Neural cell (in vitro differentiated cells): Measurements from ENCODE around the gene OR4K15. TPM values are rescaled to one million over a fixed set of nuclear protein-coding genes. Genes with fewer than 3 reads are reported as not detected.

Experiments used
- H2AFZ ChIP-seq: fragments of 200-600, 300-800 bp; sonication (generic), shearing (Covaris generic); 2 replicates; pipeline ENCODE4 v1.6.0; 2014; ENCODE audit warnings: low read depth, mild to moderate bottlenecking, antibody characterized with exemption, low read length, moderate library complexity
- H3F3A ChIP-seq: fragments of 200-600 bp; shearing (Covaris generic); 2 replicates; pipeline ENCODE4 v1.6.1; 2016; ENCODE audit warnings: mild to moderate bottlenecking, moderate library complexity, mixed read lengths, antibody characterized with exemption, low read length; ENCODE audit not compliant: insufficient read depth, poor library complexity, severe bottlenecking
- H3K27ac ChIP-seq: fragments of 200-600, 300-800 bp; sonication (generic), shearing (Covaris generic); 2 replicates; pipeline ENCODE4 v1.5.1; 2014; ENCODE audit warnings: mild to moderate bottlenecking, low read length, moderate library complexity
- H3K27me3 ChIP-seq: fragments of 300-800, 200-600 bp; sonication (generic), shearing (Covaris generic); 2 replicates; pipeline ENCODE4 v1.6.0; 2014; ENCODE audit warnings: mild to moderate bottlenecking, low read depth, low read length, moderate library complexity; ENCODE audit not compliant: insufficient read depth
- H3K36me3 ChIP-seq: fragments of 300-800, 200-600 bp; sonication (generic), shearing (Covaris generic); 2 replicates; pipeline ENCODE4 v1.5.1; 2014; ENCODE audit warnings: mild to moderate bottlenecking, antibody characterized with exemption, low read length, moderate library complexity; ENCODE audit not compliant: insufficient read depth
- H3K4me2 ChIP-seq: fragments of 300-800, 200-600 bp; sonication (generic), shearing (Covaris generic); 2 replicates; pipeline ENCODE4 v1.6.0; 2014; ENCODE audit warnings: mild to moderate bottlenecking, low read length
- H3K4me3 ChIP-seq: fragments of 300-800, 200-600 bp; sonication (generic), shearing (Covaris generic); 2 replicates; pipeline ENCODE4 v1.5.1; 2014; ENCODE audit warnings: mild to moderate bottlenecking, low read length, moderate library complexity
- H3K79me2 ChIP-seq: fragments of 200-600 bp; shearing (Covaris generic); replicated peaks from 2 replicates; pipeline ENCODE4 v1.6.0; 2014; ENCODE audit warnings: mild to moderate bottlenecking, low read length, moderate library complexity; ENCODE audit not compliant: insufficient read depth
- H3K9ac ChIP-seq: fragments of 300-800, 200-600 bp; sonication (generic), shearing (Covaris generic); 2 replicates; pipeline ENCODE4 v1.6.1; 2016; ENCODE audit warnings: mild to moderate bottlenecking, low read length, mixed read lengths
- H3K9me2 ChIP-seq: fragments of 200-600 bp; shearing (Covaris generic); 2 replicates; pipeline ENCODE4 v1.6.1; 2016; ENCODE audit warnings: mild to moderate bottlenecking, low read length, mixed read lengths; ENCODE audit not compliant: insufficient read depth
- H3K9me3 ChIP-seq: fragments of 200-600, 300-800 bp; sonication (generic), shearing (Covaris generic); 2 replicates; pipeline ENCODE4 v1.6.1; 2016; ENCODE audit warnings: mild to moderate bottlenecking, mixed run types, low read length, moderate library complexity, mixed read lengths
- H4K20me1 ChIP-seq: fragments of 200-600 bp; shearing (Covaris generic); 2 replicates; pipeline ENCODE4 v1.6.1; 2016; ENCODE audit warnings: mild to moderate bottlenecking, mixed run types; ENCODE audit not compliant: insufficient read depth
- CTCF ChIP-seq: fragments of 450-650 bp; IDR thresholded peaks from 2 replicates; pipeline ENCODE4 v1.5.1; 2014; ENCODE audit warnings: antibody characterized with exemption, mild to moderate bottlenecking, moderate library complexity; ENCODE audit not compliant: poor library complexity, severe bottlenecking
- EP300 ChIP-seq: fragments of 450-650 bp; conservative IDR thresholded peaks from 2 replicates; pipeline ENCODE4 v1.6.1; 2014; ENCODE audit warnings: antibody characterized with exemption, mild to moderate bottlenecking, moderate library complexity; ENCODE audit not compliant: poor library complexity, severe bottlenecking
- EZH2 ChIP-seq: fragments of 200-600, 300-800 bp; shearing (Covaris generic), sonication (generic); IDR thresholded peaks from 2 replicates; pipeline ENCODE4 v1.6.1; 2014; ENCODE audit warnings: antibody characterized with exemption, low read length, borderline replicate concordance, mild to moderate bottlenecking; ENCODE audit not compliant: insufficient read depth, poor library complexity, severe bottlenecking
- MXI1 ChIP-seq: fragments of 450-650 bp; conservative IDR thresholded peaks from 2 replicates; pipeline ENCODE4 v1.6.1; 2014; ENCODE audit warnings: antibody characterized with exemption, mild to moderate bottlenecking; ENCODE audit not compliant: poor library complexity, severe bottlenecking
- POLR2AphosphoS5 ChIP-seq: IDR thresholded peaks from 2 replicates; pipeline ENCODE4 v1.6.1; 2012
- RAD21 ChIP-seq: fragments of 450-650 bp; conservative IDR thresholded peaks from 2 replicates; pipeline ENCODE4 v1.6.1; 2014; ENCODE audit warnings: antibody characterized with exemption, mild to moderate bottlenecking, moderate library complexity
- SMC3 ChIP-seq: fragments of 450-650 bp; conservative IDR thresholded peaks from 2 replicates; pipeline ENCODE4 v1.6.1; 2014; ENCODE audit warnings: antibody characterized with exemption, mild to moderate bottlenecking, moderate library complexity; ENCODE audit not compliant: poor library complexity
- TAF1 ChIP-seq: IDR thresholded peaks from 2 replicates; pipeline ENCODE4 v1.6.1; 2012; ENCODE audit warnings: low read depth
- polyA plus RNA-seq: library from polyadenylated mRNA; depleted of rRNA; stranded (reverse); fragments of >200 nt; gene quantifications from 2 replicates; pipeline ENCODE4 v1.2.3, GENCODE V29; 2014
- TF ChIP-seq, protein P1 (sequence below): IDR thresholded peaks from 2 replicates; pipeline ENCODE4 v1.6.1; 2012; ENCODE audit warnings: borderline replicate concordance

The OR4K15 gene
- polyA plus RNA-seq, 1 donor from 2014 or later: not detected

- no peaks in the 10 kb centered on the region for H3K27me3 ChIP-seq
- TF ChIP-seq EP300 (no peak), POLR2AphosphoS5 (no peak), SMC3 (no peak)
- H3K9ac ChIP-seq: no peak overlapping the region
- H3K36me3 ChIP-seq: no peaks in the 10 kb centered on the region
- no peaks in the 10 kb centered on the region for H4K20me1 ChIP-seq
- H3K4me2 ChIP-seq: no peak overlapping the region
- H3K9me2 ChIP-seq: no peaks in the 10 kb centered on the region
- H3K4me3 ChIP-seq: no peak overlapping the region
- no peaks in the 10 kb centered on the region for H3K79me2 ChIP-seq
- H2AFZ ChIP-seq: no peak overlapping the region
- no peak overlapping the region for H3K27ac ChIP-seq
- peaks cover 6% of the 10 kb centered on the region for H3K9me3 ChIP-seq
- H3F3A ChIP-seq: no peaks in the 10 kb centered on the region
These were observed 32.8 kb downstream of the OR4K15 start for GRCh38 chr14:20008156-20008555.

GRCh38 chr14:20019257-20019865 is 44.0 kb downstream of the OR4K15 start, which contains the start of gene OR4K14:
Gene OR4K14 (minus strand): TSS chr14:20019307. CDS start chr14:20015193, 4,114 bp downstream.
- Histone ChIP-seq H3K4me2 (no peak within 1 kb of the TSS), H3K9ac (no peak within 1 kb of the TSS), H3K27ac (no peak within 1 kb of the TSS), H3K27me3 (no peaks in the 10 kb centered on the region), H3K4me3 (no peak within 1 kb of the TSS), H3K79me2 (no peaks in the 10 kb centered on the region), H3K9me3 (peaks cover 14% of the 10 kb centered on the region), H2AFZ (no peak within 1 kb of the TSS), H4K20me1 (no peaks in the 10 kb centered on the region), H3K36me3 (no peaks in the 10 kb centered on the region), H3F3A (no peaks in the 10 kb centered on the region), H3K9me2 (no peaks in the 10 kb centered on the region)
- TF ChIP-seq POLR2AphosphoS5 (no peak), CTCF (no peak), EZH2 (no peak), SMC3 (no peak), RAD21 (no peak), MXI1 (no peak), EP300 (no peak), TAF1 (no peak)
- TF ChIP-seq, protein P1, sequence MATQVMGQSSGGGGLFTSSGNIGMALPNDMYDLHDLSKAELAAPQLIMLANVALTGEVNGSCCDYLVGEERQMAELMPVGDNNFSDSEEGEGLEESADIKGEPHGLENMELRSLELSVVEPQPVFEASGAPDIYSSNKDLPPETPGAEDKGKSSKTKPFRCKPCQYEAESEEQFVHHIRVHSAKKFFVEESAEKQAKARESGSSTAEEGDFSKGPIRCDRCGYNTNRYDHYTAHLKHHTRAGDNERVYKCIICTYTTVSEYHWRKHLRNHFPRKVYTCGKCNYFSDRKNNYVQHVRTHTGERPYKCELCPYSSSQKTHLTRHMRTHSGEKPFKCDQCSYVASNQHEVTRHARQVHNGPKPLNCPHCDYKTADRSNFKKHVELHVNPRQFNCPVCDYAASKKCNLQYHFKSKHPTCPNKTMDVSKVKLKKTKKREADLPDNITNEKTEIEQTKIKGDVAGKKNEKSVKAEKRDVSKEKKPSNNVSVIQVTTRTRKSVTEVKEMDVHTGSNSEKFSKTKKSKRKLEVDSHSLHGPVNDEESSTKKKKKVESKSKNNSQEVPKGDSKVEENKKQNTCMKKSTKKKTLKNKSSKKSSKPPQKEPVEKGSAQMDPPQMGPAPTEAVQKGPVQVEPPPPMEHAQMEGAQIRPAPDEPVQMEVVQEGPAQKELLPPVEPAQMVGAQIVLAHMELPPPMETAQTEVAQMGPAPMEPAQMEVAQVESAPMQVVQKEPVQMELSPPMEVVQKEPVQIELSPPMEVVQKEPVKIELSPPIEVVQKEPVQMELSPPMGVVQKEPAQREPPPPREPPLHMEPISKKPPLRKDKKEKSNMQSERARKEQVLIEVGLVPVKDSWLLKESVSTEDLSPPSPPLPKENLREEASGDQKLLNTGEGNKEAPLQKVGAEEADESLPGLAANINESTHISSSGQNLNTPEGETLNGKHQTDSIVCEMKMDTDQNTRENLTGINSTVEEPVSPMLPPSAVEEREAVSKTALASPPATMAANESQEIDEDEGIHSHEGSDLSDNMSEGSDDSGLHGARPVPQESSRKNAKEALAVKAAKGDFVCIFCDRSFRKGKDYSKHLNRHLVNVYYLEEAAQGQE: no peak

Other genes starting within 250 kb of the OR4K15 start
- not detected in 2 replicates for gene OR4Q3, start 232.0 kb upstream of the OR4K15 start, polyA plus RNA-seq
- not detected in 2 replicates for gene OR4M1, start 202.1 kb upstream of the OR4K15 start, polyA plus RNA-seq
- gene OR4N2, start 171.8 kb upstream of the OR4K15 start, polyA plus RNA-seq: not detected in 2 replicates
- gene OR4K2, start 100.4 kb upstream of the OR4K15 start, polyA plus RNA-seq: not detected in 2 replicates
- gene OR4K5, start 55.0 kb upstream of the OR4K15 start, polyA plus RNA-seq: not detected in 2 replicates
- gene OR4K1, start 44.7 kb upstream of the OR4K15 start, polyA plus RNA-seq: 2.4 TPM in 1 of 2 replicates, not detected in the other
- not detected in 2 replicates for gene OR4Q2, start 26.6 kb downstream of the OR4K15 start, polyA plus RNA-seq
- not detected in 2 replicates for gene OR4K14, start 43.7 kb downstream of the OR4K15 start, polyA plus RNA-seq
- gene OR4K13, start 60.4 kb downstream of the OR4K15 start, polyA plus RNA-seq: not detected in 2 replicates
- not detected in 2 replicates for gene OR4L1, start 84.5 kb downstream of the OR4K15 start, polyA plus RNA-seq
- not detected in 2 replicates for gene OR4K17, start 135.1 kb downstream of the OR4K15 start, polyA plus RNA-seq
- gene OR4N5, start 163.2 kb downstream of the OR4K15 start, polyA plus RNA-seq: not detected in 2 replicates
- not detected in 2 replicates for gene OR11G2, start 215.3 kb downstream of the OR4K15 start, polyA plus RNA-seq
- not detected in 2 replicates for gene OR11H6, start 248.1 kb downstream of the OR4K15 start, polyA plus RNA-seq